HG03066 (cell line): Measurements from ENCODE around the gene MYO6.
"Not testable (repeated sequence)": the region's sequence is repeated elsewhere in the genome, so short reads cannot be mapped to it uniquely, and the experiment has no call there.

ENCODE experiments used
- ATAC-seq: cut with Tn5 transposase; IDR thresholded peaks from one replicate; pipeline ENCODE4 v1.9.1; 2021; ENCODE audit warnings: low read depth; ENCODE audit not compliant: unreplicated experiment

Gene MYO6

DNA sequence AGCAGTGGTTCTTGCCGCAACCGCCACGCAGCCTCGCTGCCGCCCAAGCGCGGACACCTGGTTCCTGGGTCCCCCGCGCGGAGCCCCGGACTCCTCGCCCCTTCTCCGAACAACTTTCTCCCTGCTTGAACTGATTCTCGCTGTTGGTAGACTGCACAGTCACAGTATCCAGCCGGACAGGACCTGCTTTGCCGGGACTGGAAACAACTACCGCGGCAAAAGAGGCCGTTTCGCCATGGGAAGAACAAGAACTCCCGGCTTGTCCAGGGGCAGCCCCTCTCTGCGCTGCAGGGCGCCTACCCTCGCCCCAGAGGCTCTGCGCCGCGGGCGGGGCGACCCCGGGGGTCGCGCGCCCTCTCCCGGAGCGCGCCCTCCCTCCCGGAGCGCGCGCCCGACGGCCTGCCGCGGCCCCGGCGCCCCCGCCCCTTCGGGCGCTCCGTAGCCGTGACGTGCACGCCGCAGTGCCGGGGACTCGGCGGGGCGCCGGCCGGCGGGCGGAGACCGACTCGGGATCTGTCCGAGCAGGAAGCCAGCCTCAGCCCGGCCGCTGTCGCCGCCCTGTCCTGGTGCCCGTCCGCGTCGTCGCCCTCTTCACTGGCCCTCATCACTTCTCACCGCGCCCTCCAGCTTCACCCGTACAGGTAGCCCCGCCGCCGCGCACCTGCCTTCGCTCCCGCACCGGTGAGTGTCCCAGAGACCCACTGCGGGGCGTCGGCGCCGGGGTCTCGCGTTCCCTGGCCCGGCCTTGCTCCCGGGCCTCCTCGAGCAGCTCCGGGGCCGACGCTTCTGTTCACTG is at the start of gene MYO6:
TSS of gene MYO6 (plus strand) at position 497 of the 796 bp plus-strand sequence. CDS start 68,309 bp downstream, outside the sequence.
- ATAC-seq: peak; percentile 70

DNA sequence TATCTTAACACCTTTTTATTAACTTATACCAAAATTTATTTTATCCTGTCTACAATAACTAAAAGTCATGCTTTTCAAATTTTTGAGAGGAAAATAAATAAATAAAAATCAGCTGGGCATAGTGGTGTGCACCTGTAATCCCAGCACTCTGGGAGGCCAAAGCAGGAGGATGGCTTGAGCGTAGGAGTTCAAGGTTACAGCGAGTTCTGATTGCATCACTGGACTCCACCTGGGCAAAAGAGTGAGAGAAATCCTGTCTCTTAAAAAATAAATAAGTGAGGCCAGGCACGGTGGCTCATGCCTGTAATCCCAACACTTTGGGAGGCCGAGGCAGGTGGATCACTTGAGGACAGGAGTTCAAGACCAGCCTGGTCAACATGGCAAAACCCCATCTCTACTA is 40.7 kb upstream of the MYO6 start:
- not testable (repeated sequence) for ATAC-seq

DNA sequence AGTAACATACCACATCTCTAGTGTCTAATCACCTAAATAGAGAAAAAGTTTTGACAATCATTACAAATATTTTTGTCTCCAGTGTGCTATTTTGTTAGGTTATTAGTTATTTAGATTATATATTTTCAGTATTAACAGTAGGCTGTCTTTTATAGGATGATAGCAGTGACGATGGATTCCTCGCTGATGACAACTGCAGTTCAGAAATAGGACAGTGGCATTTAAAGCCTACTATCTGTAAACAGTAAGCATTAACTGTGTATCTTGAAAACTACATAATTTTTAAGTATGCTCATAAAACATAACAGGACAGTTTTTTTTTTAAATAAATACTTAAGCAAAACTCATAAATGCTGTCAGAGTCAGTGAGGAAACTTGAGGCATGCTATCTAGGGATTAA is 37.9 kb upstream of the MYO6 start:
- no peak for ATAC-seq

DNA sequence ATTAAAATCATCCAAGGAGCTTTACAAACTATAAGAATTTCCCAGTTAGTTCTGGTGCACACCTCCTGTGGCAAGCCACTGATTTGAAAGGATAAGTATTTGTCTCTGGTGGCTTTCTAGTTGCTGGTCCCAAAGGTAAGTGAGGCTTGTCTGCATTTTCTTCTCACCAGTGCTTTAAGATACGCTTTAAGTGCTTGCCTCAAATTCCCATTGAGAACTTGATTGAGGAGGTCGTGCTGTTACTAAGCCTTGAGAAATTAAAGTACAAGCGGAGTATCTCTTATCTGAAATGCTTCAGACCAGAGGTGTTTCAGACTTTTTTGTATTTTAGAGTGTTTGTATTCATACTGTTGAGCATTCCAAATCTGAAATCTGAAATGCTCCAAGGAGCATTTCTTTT is 29.9 kb upstream of the MYO6 start:
- no peak for ATAC-seq

DNA sequence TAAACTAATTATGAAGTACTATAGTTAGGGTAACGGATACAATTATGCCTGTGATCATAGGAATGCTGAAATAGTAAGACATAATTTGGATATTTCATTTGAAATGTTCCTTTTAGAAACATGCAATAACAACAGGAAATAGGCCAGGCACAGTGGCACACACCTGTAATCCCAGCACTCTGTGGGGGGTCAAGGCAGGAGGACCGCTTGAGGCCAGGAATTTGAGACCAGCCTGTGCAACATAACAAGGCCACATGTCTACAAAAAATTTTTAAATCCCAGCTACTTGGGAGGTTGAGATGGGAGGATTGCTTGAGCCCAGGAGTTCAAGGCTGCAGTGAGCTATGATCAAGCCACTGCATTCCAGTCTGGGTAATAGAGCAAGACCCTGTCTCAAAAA is 25.7 kb upstream of the MYO6 start:
- no peak for ATAC-seq

DNA sequence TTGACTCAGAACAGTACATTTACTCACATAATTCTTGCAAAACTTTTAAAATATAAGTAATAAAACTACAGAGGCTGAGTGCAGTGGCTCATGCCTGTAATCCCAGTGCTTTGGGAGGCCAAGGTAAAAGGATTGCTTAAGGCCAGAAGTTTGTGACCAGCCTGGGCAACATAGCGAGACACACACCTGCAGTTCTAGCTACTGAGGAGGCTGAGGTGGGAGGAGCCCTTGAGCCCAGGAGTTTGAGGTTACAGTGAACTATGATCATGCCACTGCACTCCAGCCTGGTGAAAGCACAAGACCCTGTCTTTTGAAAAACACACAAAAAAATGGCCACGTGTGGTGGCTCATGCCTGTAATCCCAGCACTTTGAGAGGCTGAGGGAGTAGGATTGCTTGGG is 21.8 kb upstream of the MYO6 start:
- ATAC-seq: no peak

DNA sequence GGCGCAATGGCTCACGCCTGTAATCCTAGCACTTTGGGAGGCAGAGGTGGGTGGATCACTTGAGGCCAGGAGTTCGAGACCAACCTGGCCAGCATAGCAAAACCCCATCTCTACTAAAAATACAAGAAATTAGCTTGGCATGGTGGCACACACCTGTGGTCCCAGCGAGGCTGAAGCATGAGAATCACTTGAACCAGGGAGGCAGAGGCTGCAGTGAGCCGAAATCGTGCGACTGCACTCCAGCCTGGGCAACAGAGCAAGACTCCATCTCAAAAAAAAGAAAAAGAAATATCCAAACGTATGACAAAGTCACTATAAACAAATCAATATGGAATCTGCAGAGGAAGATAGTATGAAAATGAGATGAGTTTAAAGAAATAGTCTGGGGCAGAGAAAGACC is 18.0 kb upstream of the MYO6 start:
- ATAC-seq: not testable (repeated sequence)

DNA sequence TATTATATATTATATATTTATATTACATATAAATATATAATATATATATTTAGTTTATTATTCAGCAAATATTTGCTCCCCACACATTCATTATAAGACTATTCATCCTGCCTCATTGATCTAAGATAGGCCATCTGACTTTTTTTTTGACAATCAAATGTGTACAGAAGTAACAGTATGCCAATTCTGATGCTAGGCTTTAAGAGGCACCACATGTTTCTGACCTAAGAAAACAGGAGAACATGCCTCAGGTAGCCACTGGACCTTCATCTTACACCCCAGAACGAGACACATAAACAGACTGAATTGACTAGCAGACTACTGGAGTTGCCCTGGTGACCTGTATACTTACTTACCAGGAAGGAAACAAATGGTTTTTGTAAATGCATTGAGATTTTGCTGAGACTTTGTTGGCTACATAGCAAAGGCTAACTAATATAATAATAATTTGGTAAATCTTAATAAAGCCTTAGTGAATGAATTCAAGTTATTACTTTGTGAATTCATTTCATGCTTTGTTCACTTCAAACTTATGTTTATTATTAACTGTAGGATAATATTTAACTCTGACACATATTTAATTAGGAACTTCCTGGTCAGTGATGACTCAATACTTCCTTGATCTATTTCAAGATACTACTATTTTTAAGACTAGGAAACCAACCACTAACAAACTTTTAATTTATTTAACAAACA is 13.4 kb upstream of the MYO6 start:
- ATAC-seq: peak; percentile 88

DNA sequence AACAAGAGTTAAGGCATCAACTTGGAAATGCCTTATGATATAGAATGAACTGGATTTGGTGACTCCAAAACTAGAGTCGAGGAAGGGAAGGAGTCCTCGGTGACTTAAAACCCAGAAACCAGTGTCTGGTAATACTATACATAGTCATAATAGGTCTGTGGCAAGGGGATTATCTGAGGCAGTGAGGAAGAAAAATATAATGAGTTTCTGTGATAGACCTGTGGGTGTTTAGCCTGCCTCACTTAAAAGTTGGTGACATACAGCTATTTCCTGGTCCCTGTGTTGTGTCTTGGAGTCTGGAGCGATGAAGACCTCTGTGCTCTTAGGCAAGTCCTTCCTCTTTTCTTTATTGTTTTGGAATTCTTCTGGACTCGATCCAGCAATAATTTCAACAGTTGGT is 5.1 kb upstream of the MYO6 start:
- ATAC-seq: no peak

DNA sequence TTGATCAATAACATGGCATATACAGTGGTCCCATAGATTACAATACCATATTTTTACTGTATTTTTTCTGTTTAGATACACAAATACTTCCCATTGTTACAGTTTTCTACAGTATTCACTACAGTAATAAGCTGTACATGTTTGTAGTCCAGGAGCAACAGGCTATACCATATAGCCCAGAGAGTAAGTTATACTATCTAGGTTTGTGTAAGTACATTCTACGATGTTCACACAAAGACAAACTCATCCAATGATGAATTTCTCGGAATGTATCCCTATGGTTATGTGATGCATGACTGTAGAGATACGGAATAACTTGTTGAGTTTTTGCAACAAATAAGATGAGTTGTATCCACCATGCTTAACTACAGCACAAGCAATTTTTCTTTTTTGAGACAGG is 3.6 kb upstream of the MYO6 start:
- ATAC-seq: no peak

DNA sequence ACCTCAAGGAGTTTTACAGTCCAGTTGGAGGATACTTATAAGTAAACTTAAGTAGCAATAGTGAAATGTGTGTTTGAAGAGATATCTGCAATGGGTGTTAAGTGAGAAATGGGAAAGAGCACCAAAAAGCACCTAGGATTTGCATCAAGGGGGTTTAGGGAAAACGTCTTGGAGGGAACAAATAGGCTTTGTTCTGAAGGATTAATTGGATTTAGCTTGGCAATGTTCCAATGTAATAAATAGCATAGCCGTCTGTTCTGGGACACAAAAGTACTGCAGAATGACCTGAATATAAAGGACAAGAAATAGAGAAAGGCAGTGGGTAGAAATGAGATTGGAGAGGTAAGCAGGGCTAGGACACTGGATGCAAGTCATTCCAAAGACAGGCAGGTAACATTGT is 2.8 kb upstream of the MYO6 start:
- ATAC-seq: no peak

DNA sequence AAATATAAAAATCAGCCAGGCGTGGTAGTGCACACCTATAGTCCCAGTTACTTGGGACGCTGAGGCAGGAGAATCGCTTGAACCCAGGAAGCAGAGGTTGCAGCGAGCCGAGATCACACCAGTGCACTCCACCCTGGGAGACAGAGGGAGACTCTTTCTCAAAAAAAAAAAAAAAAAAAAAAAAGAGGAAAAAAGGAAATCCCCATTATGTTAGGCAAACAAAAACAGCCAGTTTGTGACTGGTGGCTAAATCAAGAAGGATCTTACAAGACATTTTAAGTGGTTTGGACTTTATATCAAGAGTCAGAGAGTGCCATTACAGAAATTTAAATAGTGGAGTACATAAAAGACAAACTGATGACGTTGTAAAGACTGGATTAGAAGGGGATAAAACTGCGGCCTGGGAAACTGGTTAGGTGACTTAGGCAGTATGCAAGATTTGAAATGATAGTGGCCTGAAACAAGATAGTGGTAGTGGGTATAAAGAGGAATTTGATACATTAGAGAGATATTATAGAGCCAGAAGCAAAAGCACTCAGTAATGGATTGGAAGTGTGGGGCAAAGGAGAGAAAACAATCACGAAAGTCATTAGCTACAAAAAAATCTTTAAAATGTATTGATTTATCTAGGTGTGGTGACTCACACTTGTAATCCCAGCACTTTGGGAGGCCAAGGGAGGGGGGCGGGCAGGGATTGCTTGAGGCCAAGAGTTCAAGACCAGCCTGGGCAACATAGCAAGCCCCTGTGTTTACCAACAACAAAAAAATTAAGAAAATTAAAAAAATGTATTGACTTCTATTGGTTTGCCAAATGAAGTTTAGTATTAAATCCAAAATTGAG is 1.7 kb upstream of the MYO6 start:
- no peak for ATAC-seq

DNA sequence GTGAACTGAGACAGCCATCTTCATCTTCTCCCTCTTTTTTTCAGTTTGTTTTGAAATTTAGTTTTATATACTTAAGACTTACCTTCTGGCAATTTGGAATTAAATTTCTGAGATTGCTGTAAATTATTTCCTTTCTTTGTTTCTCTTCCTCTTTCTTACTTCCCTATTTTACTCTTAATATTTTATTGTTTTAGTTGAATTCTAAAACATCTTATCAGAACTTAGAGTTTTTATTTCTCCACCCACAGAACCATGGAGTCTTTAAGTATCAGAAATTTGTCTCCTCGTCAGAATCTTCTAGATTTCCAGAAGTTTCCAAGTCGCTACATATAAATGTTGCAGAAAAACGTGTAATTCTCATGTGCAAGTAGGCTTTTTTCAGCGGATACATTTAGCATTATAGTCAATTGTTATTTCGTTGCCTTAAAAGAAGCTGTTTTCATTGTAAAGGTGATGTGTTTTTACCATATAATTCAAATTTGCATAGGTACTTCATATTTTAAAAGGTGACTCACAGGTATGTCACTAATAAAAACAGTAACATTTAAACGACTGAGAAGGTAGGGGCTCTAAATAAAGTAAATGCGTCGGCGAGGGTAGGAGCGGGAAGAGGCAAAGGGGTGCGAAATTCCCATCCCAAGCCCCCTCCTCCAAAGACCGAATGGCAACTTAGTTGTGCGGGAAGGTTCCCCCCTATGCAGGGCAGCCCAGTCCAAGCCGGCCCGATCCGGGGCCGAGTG is 866 bp upstream of the MYO6 start:
- peak; percentile 1 for ATAC-seq

DNA sequence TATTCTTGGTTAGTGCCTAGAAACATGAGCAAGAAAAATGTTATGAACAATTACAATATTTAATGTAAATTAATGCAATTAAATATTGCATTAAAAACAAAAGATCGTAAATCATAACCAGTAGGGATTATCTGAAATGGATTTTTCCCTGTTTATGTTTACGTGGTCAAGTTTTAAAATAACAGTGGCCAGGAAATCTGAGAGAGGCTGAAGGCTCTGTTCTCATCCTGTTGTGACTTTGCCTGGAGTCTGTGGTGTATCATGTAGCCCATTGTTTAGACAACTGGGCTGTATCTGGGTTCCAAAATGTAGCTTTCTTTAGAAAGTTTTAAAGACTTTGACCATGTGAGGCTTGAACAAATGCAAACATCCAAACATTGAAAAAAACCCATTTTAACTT is 2.4 kb downstream of the MYO6 start:
- no peak for ATAC-seq

DNA sequence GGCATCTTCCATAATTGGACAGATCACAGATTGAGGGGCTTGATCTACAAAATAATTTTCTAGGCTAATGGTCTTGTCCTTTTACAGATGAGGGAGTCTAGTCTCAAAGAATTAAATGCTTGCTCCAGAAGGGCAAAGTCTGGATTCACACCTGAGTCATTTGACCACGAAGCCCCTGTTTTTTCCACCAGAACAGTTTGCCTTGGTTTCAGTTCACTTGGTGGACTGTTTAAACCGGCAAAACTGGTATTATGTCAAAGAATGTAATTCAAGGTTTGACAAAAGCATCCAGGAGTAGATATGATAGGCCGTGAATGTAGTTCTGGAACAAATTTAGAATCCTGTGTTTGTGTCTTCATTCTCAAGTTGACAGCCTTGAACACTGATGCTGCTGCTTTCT is 3.3 kb downstream of the MYO6 start:
- ATAC-seq: no peak

DNA sequence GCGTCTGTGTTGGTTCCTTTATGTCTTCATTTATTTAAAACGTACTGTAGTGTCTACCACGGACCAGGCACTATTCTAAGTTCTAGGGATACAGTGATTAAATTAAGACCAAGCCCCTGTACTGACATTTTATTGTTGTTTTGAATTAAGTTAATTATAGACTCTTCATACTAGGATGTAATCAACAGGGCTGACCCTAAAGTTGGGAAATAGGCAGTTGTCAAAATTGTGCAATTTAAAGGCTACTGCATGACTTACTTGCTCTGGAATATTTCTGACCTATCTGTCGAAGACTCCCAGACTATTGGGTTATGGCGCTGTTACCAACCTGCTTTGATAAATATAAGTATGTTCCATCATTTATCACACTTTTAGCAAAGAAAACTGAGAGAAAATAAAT is 6.7 kb downstream of the MYO6 start:
- ATAC-seq: no peak

DNA sequence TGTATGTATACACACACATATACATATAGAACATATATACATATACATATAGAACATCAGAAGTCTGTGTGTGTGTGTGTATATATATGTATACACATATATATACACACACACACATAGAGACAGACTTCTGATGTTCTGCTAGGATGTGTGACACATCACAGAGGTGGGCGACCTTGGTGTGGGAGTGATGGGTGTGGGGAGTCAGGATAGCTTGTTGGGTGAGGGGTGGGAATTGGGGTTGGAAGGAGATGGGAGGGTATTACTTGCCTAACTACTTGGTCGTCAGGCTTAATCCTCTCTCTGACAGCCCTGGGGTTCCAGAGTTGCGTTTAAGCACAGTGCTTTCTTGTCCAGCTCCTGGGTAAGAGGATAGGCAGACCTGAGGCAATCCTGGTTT is 8.3 kb downstream of the MYO6 start:
- no peak for ATAC-seq

DNA sequence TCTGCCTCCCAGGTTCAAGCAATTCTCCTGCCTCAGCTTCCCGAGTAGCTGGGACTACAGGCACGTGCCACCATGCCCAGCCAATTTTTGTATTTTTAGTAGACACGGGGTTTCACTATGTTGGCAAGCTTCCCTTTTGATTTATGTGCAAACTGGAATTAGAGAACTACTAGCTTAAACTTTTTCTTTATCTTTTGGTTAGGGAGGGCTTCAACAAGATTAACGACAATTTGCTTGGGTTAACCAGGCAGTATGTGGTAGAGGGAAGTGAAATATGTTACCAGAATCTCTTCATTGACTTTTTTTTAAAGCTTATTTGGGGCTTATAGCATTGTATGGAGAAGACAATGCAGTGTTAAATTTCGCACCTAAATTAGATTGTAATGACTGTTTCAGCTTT is 9.0 kb downstream of the MYO6 start:
- no peak for ATAC-seq

DNA sequence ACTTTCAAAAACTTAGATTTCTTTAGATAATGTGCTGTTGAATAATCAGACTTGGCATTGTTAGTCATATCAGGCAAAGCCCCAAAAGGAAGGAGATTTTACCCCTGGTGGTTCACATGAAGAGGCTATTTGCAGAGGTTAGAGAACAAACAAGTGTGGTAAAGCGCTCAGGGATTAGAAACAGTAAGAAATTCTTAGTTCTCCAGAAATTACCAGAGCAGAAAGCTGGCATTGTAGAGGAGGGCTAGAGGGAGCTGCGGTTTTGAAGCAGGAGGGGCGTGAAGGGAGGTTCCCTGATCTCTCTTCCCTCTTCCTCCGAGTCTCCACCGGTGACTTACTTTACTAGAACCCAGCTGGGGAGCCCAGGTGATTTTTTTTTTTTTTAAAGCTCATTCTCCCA is 10.2 kb downstream of the MYO6 start:
- ATAC-seq: no peak

DNA sequence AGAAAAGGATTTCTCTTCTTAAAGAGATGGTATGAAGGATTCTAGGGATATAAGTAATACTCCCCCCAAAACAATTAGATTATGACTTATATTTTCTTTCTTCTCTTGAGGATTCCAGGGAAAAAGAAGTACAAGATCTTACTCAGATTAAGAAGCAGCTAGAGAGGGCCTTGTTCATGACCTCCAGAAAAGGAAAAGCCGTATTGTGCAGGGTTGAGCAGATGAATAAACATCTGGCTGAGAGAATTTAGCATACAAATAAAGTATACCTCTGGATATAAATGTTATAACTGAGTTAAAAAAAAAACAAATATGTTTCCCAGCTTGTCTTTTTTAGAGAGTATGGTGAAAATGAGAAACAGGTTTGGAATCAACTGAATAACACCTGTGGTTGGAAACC is 11.3 kb downstream of the MYO6 start:
- ATAC-seq: no peak

DNA sequence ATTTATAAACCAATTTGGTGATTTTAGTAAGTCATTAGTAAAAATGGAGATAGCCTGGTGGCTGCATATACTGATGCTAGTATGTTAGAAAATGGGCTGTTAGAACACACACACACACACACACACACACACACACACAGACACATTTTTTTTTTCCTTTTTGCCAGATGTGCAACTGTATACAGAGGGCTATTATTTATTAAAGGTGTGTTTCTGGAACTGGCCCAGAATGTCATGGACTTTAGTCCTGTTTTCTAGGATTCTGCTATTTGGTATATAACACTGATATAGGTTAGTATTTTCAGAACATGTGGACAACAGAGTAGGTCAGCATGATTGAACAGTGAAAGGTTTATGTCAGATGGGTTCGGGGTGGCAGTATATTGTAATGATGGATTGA is 12.4 kb downstream of the MYO6 start:
- ATAC-seq: no peak
